Measurements from ENCODE around the gene CCL21.

DNA sequence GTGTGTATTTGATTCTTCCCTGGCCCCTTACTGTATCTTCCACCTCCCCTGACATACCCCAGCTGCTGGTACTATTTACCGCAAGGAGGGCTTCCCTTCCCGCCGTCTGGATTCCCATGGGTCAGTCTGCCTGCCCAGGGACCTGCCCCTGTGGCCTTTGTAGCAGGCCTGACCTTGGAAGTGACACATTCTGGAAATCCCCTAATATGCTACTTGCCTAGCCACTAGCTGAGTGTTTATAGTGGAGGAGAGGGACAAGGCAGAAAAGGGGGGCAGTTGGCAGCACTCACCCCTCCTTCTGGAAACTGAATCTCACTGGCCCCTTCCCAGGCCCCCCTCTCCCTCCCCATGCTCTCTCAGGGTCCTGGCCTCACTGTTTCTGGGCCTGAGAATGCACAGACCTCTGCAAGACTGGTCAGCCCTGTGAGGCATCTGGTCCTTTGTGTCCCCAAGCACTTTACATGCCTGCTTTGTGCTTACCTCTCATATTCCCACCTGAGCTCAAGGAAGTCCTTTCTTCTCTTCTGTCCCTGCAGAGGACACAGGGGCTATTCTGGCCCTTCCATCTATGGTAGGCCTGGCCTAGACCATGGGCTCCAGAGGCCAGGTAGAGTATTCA, 8.2 kb upstream of the CCL21 start:
- TF ChIP-seq, protein P1, sequence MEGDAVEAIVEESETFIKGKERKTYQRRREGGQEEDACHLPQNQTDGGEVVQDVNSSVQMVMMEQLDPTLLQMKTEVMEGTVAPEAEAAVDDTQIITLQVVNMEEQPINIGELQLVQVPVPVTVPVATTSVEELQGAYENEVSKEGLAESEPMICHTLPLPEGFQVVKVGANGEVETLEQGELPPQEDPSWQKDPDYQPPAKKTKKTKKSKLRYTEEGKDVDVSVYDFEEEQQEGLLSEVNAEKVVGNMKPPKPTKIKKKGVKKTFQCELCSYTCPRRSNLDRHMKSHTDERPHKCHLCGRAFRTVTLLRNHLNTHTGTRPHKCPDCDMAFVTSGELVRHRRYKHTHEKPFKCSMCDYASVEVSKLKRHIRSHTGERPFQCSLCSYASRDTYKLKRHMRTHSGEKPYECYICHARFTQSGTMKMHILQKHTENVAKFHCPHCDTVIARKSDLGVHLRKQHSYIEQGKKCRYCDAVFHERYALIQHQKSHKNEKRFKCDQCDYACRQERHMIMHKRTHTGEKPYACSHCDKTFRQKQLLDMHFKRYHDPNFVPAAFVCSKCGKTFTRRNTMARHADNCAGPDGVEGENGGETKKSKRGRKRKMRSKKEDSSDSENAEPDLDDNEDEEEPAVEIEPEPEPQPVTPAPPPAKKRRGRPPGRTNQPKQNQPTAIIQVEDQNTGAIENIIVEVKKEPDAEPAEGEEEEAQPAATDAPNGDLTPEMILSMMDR (IDR thresholded peaks at IDR 0.05): no peak
- TF ChIP-seq, protein P2, sequence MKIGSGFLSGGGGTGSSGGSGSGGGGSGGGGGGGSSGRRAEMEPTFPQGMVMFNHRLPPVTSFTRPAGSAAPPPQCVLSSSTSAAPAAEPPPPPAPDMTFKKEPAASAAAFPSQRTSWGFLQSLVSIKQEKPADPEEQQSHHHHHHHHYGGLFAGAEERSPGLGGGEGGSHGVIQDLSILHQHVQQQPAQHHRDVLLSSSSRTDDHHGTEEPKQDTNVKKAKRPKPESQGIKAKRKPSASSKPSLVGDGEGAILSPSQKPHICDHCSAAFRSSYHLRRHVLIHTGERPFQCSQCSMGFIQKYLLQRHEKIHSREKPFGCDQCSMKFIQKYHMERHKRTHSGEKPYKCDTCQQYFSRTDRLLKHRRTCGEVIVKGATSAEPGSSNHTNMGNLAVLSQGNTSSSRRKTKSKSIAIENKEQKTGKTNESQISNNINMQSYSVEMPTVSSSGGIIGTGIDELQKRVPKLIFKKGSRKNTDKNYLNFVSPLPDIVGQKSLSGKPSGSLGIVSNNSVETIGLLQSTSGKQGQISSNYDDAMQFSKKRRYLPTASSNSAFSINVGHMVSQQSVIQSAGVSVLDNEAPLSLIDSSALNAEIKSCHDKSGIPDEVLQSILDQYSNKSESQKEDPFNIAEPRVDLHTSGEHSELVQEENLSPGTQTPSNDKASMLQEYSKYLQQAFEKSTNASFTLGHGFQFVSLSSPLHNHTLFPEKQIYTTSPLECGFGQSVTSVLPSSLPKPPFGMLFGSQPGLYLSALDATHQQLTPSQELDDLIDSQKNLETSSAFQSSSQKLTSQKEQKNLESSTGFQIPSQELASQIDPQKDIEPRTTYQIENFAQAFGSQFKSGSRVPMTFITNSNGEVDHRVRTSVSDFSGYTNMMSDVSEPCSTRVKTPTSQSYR (CRISPR knock-in tag; IDR thresholded peaks at IDR 0.05): no peak
- TF ChIP-seq, protein P3, sequence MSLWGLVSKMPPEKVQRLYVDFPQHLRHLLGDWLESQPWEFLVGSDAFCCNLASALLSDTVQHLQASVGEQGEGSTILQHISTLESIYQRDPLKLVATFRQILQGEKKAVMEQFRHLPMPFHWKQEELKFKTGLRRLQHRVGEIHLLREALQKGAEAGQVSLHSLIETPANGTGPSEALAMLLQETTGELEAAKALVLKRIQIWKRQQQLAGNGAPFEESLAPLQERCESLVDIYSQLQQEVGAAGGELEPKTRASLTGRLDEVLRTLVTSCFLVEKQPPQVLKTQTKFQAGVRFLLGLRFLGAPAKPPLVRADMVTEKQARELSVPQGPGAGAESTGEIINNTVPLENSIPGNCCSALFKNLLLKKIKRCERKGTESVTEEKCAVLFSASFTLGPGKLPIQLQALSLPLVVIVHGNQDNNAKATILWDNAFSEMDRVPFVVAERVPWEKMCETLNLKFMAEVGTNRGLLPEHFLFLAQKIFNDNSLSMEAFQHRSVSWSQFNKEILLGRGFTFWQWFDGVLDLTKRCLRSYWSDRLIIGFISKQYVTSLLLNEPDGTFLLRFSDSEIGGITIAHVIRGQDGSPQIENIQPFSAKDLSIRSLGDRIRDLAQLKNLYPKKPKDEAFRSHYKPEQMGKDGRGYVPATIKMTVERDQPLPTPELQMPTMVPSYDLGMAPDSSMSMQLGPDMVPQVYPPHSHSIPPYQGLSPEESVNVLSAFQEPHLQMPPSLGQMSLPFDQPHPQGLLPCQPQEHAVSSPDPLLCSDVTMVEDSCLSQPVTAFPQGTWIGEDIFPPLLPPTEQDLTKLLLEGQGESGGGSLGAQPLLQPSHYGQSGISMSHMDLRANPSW (CRISPR knock-in tag; conservative IDR thresholded peaks at IDR 0.05; ENCODE audit: low read depth): no peak
- no peak for TF ChIP-seq SP1 (CRISPR knock-in tag; conservative IDR thresholded peaks at IDR 0.05)
- TF ChIP-seq, protein P4, sequence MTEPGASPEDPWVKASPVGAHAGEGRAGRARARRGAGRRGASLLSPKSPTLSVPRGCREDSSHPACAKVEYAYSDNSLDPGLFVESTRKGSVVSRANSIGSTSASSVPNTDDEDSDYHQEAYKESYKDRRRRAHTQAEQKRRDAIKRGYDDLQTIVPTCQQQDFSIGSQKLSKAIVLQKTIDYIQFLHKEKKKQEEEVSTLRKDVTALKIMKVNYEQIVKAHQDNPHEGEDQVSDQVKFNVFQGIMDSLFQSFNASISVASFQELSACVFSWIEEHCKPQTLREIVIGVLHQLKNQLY (CRISPR knock-in tag; IDR thresholded peaks at IDR 0.05): no peak
- no peak for TF ChIP-seq ZBTB21 (CRISPR knock-in tag; IDR thresholded peaks at IDR 0.05; ENCODE audit: borderline replicate concordance)
- no peak for TF ChIP-seq GABPB1 (CRISPR knock-in tag; IDR thresholded peaks at IDR 0.05)
- TF ChIP-seq TP53 (CRISPR knock-in tag; IDR thresholded peaks at IDR 0.05): no peak
- TF ChIP-seq, protein P5, sequence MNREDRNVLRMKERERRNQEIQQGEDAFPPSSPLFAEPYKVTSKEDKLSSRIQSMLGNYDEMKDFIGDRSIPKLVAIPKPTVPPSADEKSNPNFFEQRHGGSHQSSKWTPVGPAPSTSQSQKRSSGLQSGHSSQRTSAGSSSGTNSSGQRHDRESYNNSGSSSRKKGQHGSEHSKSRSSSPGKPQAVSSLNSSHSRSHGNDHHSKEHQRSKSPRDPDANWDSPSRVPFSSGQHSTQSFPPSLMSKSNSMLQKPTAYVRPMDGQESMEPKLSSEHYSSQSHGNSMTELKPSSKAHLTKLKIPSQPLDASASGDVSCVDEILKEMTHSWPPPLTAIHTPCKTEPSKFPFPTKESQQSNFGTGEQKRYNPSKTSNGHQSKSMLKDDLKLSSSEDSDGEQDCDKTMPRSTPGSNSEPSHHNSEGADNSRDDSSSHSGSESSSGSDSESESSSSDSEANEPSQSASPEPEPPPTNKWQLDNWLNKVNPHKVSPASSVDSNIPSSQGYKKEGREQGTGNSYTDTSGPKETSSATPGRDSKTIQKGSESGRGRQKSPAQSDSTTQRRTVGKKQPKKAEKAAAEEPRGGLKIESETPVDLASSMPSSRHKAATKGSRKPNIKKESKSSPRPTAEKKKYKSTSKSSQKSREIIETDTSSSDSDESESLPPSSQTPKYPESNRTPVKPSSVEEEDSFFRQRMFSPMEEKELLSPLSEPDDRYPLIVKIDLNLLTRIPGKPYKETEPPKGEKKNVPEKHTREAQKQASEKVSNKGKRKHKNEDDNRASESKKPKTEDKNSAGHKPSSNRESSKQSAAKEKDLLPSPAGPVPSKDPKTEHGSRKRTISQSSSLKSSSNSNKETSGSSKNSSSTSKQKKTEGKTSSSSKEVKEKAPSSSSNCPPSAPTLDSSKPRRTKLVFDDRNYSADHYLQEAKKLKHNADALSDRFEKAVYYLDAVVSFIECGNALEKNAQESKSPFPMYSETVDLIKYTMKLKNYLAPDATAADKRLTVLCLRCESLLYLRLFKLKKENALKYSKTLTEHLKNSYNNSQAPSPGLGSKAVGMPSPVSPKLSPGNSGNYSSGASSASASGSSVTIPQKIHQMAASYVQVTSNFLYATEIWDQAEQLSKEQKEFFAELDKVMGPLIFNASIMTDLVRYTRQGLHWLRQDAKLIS (CRISPR knock-in tag; IDR thresholded peaks at IDR 0.05; ENCODE audit: borderline replicate concordance): no peak
- no peak for TF ChIP-seq CREB1 (CRISPR knock-in tag; IDR thresholded peaks at IDR 0.05)
- TF ChIP-seq, protein P6, sequence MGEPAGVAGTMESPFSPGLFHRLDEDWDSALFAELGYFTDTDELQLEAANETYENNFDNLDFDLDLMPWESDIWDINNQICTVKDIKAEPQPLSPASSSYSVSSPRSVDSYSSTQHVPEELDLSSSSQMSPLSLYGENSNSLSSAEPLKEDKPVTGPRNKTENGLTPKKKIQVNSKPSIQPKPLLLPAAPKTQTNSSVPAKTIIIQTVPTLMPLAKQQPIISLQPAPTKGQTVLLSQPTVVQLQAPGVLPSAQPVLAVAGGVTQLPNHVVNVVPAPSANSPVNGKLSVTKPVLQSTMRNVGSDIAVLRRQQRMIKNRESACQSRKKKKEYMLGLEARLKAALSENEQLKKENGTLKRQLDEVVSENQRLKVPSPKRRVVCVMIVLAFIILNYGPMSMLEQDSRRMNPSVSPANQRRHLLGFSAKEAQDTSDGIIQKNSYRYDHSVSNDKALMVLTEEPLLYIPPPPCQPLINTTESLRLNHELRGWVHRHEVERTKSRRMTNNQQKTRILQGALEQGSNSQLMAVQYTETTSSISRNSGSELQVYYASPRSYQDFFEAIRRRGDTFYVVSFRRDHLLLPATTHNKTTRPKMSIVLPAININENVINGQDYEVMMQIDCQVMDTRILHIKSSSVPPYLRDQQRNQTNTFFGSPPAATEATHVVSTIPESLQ (CRISPR knock-in tag; IDR thresholded peaks at IDR 0.05): no peak
- TF ChIP-seq, protein P7, sequence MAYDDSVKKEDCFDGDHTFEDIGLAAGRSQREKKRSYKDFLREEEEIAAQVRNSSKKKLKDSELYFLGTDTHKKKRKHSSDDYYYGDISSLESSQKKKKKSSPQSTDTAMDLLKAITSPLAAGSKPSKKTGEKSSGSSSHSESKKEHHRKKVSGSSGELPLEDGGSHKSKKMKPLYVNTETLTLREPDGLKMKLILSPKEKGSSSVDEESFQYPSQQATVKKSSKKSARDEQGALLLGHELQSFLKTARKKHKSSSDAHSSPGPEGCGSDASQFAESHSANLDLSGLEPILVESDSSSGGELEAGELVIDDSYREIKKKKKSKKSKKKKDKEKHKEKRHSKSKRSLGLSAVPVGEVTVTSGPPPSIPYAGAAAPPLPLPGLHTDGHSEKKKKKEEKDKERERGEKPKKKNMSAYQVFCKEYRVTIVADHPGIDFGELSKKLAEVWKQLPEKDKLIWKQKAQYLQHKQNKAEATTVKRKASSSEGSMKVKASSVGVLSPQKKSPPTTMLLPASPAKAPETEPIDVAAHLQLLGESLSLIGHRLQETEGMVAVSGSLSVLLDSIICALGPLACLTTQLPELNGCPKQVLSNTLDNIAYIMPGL (CRISPR knock-in tag; IDR thresholded peaks at IDR 0.05): no peak

All from WTC11 (cell line).